K562 (cell line): ENCODE measurements around the gene CADM2. TPM values are rescaled to one million over a fixed set of nuclear protein-coding genes. Genes with fewer than 3 reads are reported as not detected.

Experiments used
- ATAC-seq: fragments of 200-7000 bp; cut with Tn5 transposase; 3 replicates; pipeline ENCODE4 v1.9.1; 2020; ENCODE audit warnings: moderate library complexity
- BruUV-seq: library from RNA; stranded (reverse); fragments of 400-500 nt; replicated peaks from 2 replicates; lab custom pipeline; 2021; lab: Mats Ljungman, UMichigan
- CTCF ChIA-PET: fragments of 300-600 bp; formaldehyde crosslinking; extraction: SDS; loops from one replicate; lab custom pipeline; 2021; ENCODE audit warnings: low intra/inter-chr PET ratio; lab: Yijun Ruan, JAX
- POLR2A ChIA-PET: fragments of 300-600, 350-650 bp; sonication (Branson Sonifier 250); formaldehyde crosslinking; extraction: SDS; loops from one replicate; lab custom pipeline; 2021; ENCODE audit warnings: antibody characterized with exemption, inconsistent platforms; lab: Yijun Ruan, JAX
- DNase-seq, 4 experiments: peaks; one replicate each; pipeline versions ENCODE4 v3.0.0 to v3.0.0-alpha.2; 2011 to 2018; ENCODE audit warnings: low spot score in 3 of 4, mixed read lengths in 3 of 4; ENCODE audit errors: extremely low read depth in 1 of 4
- FAIRE-seq: peaks from 2 replicates; lab custom pipeline; 2011; peaks lifted over from hg19 to GRCh38; lab: Jason Lieb, UNC
- H2AFZ ChIP-seq: 2 replicates; pipeline ENCODE4 v1.6.0; 2011; ENCODE audit warnings: low read depth, low read length, control low read depth, inconsistent platforms
- H3K27ac ChIP-seq: fragments of 200-600 bp; 3 replicates; pipeline ENCODE4 v1.8.0; 2011; ENCODE audit warnings: low read depth, mild to moderate bottlenecking, control low read depth, inconsistent platforms, low read length, moderate library complexity, mixed read lengths; ENCODE audit errors: extremely low read depth
- H3K27me3 ChIP-seq, 2 experiments: fragments of 300-600 bp in 1 of 2; 2 replicates in 1 of 2; 3 replicates in 1 of 2; pipeline versions ENCODE4 v1.6.0 to v1.8.0; 2011; ENCODE audit warnings: inconsistent platforms in 2 of 2, low read length in 2 of 2, mild to moderate bottlenecking in 1 of 2, mixed read lengths in 1 of 2, moderate library complexity in 1 of 2; ENCODE audit not compliant: control insufficient read depth in 2 of 2, insufficient read depth in 2 of 2
- H3K36me3 ChIP-seq: fragments of 300-600 bp; 3 replicates; pipeline ENCODE4 v1.8.0; 2011; ENCODE audit warnings: mild to moderate bottlenecking, low read length, inconsistent platforms; ENCODE audit not compliant: control insufficient read depth, insufficient read depth
- H3K4me1 ChIP-seq, 2 experiments: fragments of 200-600 bp in 1 of 2; replicated peaks in 1 of 2; 2 replicates in 1 of 2; 3 replicates in 1 of 2; pipeline versions ENCODE4 v1.5.1 to v1.8.0; 2011; ENCODE audit warnings: inconsistent platforms in 2 of 2, low read length in 2 of 2, mild to moderate bottlenecking in 1 of 2, mixed read lengths in 1 of 2, moderate library complexity in 1 of 2; ENCODE audit not compliant: control insufficient read depth in 2 of 2, insufficient read depth in 2 of 2
- H3K4me2 ChIP-seq: 2 replicates; pipeline ENCODE4 v1.6.1; 2011; ENCODE audit warnings: low read length, control low read depth, inconsistent platforms, mixed read lengths; ENCODE audit not compliant: insufficient read depth
- H3K4me3 ChIP-seq: fragments of 200-600 bp; sonication (generic), shearing (Covaris generic); 2 replicates; pipeline ENCODE4 v1.5.1; 2016; ENCODE audit warnings: control low read depth, inconsistent platforms
- H3K79me2 ChIP-seq: fragments of 200-600 bp; 3 replicates; pipeline ENCODE4 v1.8.0; 2011; ENCODE audit warnings: low read length, inconsistent platforms; ENCODE audit not compliant: control insufficient read depth, insufficient read depth
- H3K9ac ChIP-seq, 2 experiments: 2 replicates each; pipeline versions ENCODE4 v1.6.0 to v1.6.1; 2011; ENCODE audit warnings: low read depth in 2 of 2, low read length in 2 of 2, control low read depth in 1 of 2, inconsistent platforms in 1 of 2, mild to moderate bottlenecking in 1 of 2, mixed read lengths in 1 of 2; ENCODE audit not compliant: insufficient read depth in 1 of 2
- H3K9me1 ChIP-seq: one replicate; pipeline ENCODE4 v1.6.0; 2011; ENCODE audit warnings: inconsistent platforms, mild to moderate bottlenecking, low read length, moderate library complexity; ENCODE audit not compliant: control insufficient read depth, insufficient read depth
- H3K9me3 ChIP-seq: replicated peaks from 2 replicates; pipeline ENCODE4 v1.5.1; 2011; ENCODE audit warnings: low read depth, low read length, inconsistent platforms; ENCODE audit not compliant: control insufficient read depth, insufficient read depth
- H4K20me1 ChIP-seq: replicated peaks from 2 replicates; pipeline ENCODE4 v1.6.1; 2011; ENCODE audit warnings: low read length, inconsistent platforms, mixed read lengths; ENCODE audit not compliant: control insufficient read depth, insufficient read depth
- CBFB ChIP-seq: sonication (generic); formaldehyde crosslinking; IDR thresholded peaks from 2 replicates; pipeline ENCODE4 v1.4.0; 2020; ENCODE audit warnings: mild to moderate bottlenecking, missing genetic modification reagents
- HDAC2 ChIP-seq: fragments of 450-650 bp; IDR thresholded peaks from 2 replicates; pipeline ENCODE4 v1.6.1; 2016; ENCODE audit warnings: mild to moderate bottlenecking
- KLF6 ChIP-seq: fragments of 250-450 bp; sonication (Bioruptor Pico); IDR thresholded peaks from 2 replicates; pipeline ENCODE4 v1.4.0; 2020; ENCODE audit warnings: mild to moderate bottlenecking, moderate library complexity, borderline replicate concordance
- PKNOX1 ChIP-seq: fragments of 450-650 bp; IDR thresholded peaks from 2 replicates; pipeline ENCODE4 v1.6.1; 2016
- SFPQ ChIP-seq: fragments of 200-400 bp; formaldehyde crosslinking; IDR thresholded peaks from 2 replicates; pipeline ENCODE4 v1.6.1; 2017; ENCODE audit warnings: mild to moderate bottlenecking, low read depth, low read length, moderate library complexity
- SREBF2 ChIP-seq: sonication (generic); formaldehyde crosslinking; IDR thresholded peaks from 2 replicates; pipeline ENCODE4 v1.4.0; 2020; ENCODE audit warnings: mild to moderate bottlenecking, missing genetic modification reagents
- TAL1 ChIP-seq: fragments of 450-650 bp; IDR thresholded peaks from 2 replicates; pipeline ENCODE4 v1.6.1; 2016; ENCODE audit warnings: mild to moderate bottlenecking
- ZBTB17 ChIP-seq: fragments of 450-650 bp; formaldehyde crosslinking; IDR thresholded peaks from 2 replicates; pipeline ENCODE4 v1.4.0; 2020; ENCODE audit warnings: mild to moderate bottlenecking
- ZNF707 ChIP-seq: fragments of 250-450 bp; sonication (Bioruptor Pico); conservative IDR thresholded peaks from 2 replicates; pipeline ENCODE4 v1.8.0; 2022; ENCODE audit warnings: inconsistent platforms, mild to moderate bottlenecking, moderate library complexity
- WGBS: fragments of 100-300 bp; shearing (Covaris generic); methylation state at CpG from one replicate; pipeline ENCODE4 v1.1.6; 2016; ENCODE audit warnings: low coverage, mixed read lengths; ENCODE audit not compliant: insufficient coverage; ENCODE audit errors: missing lambda C conversion rate; 5-methylcytosine and 5-hydroxymethylcytosine counted together
- in situ Hi-C: fragments of 300-500 bp; cut with MboI; formaldehyde crosslinking; loops from 4 replicates; pipeline ENCODE4 v1.15.0; 2018; ENCODE audit warnings: inconsistent platforms, mixed read lengths
- intact Hi-C: fragments of 100-400 bp; cut with micrococcal nuclease; formaldehyde crosslinking; loops from 2 replicates; pipeline ENCODE4 v1.14.2; 2022
- polyA plus RNA-seq, 8 experiments: library from polyadenylated mRNA; depleted of rRNA in 4 of 8; stranded (reverse) in 5 of 8; unstranded in 3 of 8; fragments of >200 nt; fragmentation: Nextera tagmentation in 2 of 8; fragmentation: Illumina TruSeq in 1 of 8; extraction: Ambion mirVana in 2 of 8; extraction: Trizol in 1 of 8; gene quantifications; 2 replicates each; pipeline versions ENCODE4 v1.2.1 to v1.2.3, GENCODE V29; 2011 to 2014; ENCODE audit warnings: inconsistent platforms in 1 of 8, missing spikeins in 1 of 8
- total RNA-seq, 7 experiments: library from RNA; depleted of rRNA in 6 of 7; stranded (reverse); fragments of >200 nt in 6 of 7; fragmentation: Illumina TruSeq in 2 of 7; extraction: Trizol in 2 of 7; gene quantifications; 2 replicates each; pipeline versions ENCODE4 v1.2.1 to v1.2.3, GENCODE V29; 2011 to 2021; ENCODE audit warnings: low replicate concordance in 1 of 7

CADM2 gene
- total and polyA plus RNA-seq, 9 of the 15 experiments (the other 6 are each of a cell fraction or from before 2014, with no cell fraction given), result 0.11 to 3.2 (median 0.95) TPM

GRCh38 chr3:86056962-86057361, 1098.2 kb downstream of the CADM2 start:
- Histone ChIP-seq H3K27ac (no peak overlapping the region), H3K4me3 (no peak overlapping the region), H3K4me1 (no peaks in the 10 kb centered on the region), H3K4me2 (no peak overlapping the region), H3K9me1 (no peaks in the 10 kb centered on the region), H3K79me2 (no peaks in the 10 kb centered on the region), H3K9ac (no peak overlapping the region), H3K9me3 (no peaks in the 10 kb centered on the region), H2AFZ (no peak overlapping the region), H3K27me3 (no peaks in the 10 kb centered on the region), H3K36me3 (no peaks in the 10 kb centered on the region), H4K20me1 (no peaks in the 10 kb centered on the region)
- WGBS, result 10% methylated on average over 5 of the region's 5 CpGs
- POLR2A ChIA-PET, result no interaction called here
- BruUV-seq, result no TSS peak
- no peak for TF ChIP-seq HDAC2
- no peak for TF ChIP-seq ZNF707
- no peak for TF ChIP-seq ZBTB17 (CRISPR knock-in tag)
- TF ChIP-seq TAL1, result no peak
- TF ChIP-seq SFPQ, result no peak
- no peak for TF ChIP-seq CBFB
- no peak for TF ChIP-seq SREBF2
- TF ChIP-seq KLF6 (CRISPR knock-in tag), result no peak
- TF ChIP-seq PKNOX1, result no peak
- no peak for ATAC-seq
- intact Hi-C loops, result no loop called here
- FAIRE-seq, result no peak
- in situ Hi-C loops, result no loop called here
- CTCF ChIA-PET, result no interaction called here
- DNase-seq, result no peak
